Liver (tissue), 9 donors: ENCODE results near the gene MICAL3. TPM values are rescaled to one million over a fixed set of nuclear protein-coding genes. Genes with fewer than 3 reads are reported as not detected.
"Not testable (repeated sequence)": the region's sequence is repeated elsewhere in the genome, so short reads cannot be mapped to it uniquely, and the experiment has no call there.

ENCODE experiments used
- DNase-seq: peaks from one replicate; pipeline ENCODE4 v3.0.0-alpha.2; 2017; ENCODE audit warnings: low spot score
- H3K27ac ChIP-seq, 2 donors: one replicate each; pipeline ENCODE4 v1.7.0; 2013; ENCODE audit warnings: inconsistent platforms in 2 of 2, low read length in 2 of 2, control low read depth in 1 of 2, low read depth in 1 of 2, mild to moderate bottlenecking in 1 of 2
- H3K27me3 ChIP-seq, 4 donors: one replicate each; pipeline versions ENCODE4 v1.6.1 to v1.7.0; 2013; ENCODE audit warnings: low read length in 3 of 4, inconsistent platforms in 1 of 4, mild to moderate bottlenecking in 1 of 4, moderate library complexity in 1 of 4; ENCODE audit not compliant: control insufficient read depth in 4 of 4, insufficient read depth in 4 of 4
- H3K36me3 ChIP-seq, 4 donors: one replicate each; pipeline versions ENCODE4 v1.6.1 to v1.7.0; 2013; ENCODE audit warnings: low read length in 3 of 4, mild to moderate bottlenecking in 3 of 4, low read depth in 1 of 4, moderate library complexity in 1 of 4; ENCODE audit not compliant: control insufficient read depth in 4 of 4, insufficient read depth in 3 of 4
- H3K4me1 ChIP-seq, 4 donors: one replicate each; pipeline versions ENCODE4 v1.6.1 to v1.7.0; 2013; ENCODE audit warnings: low read length in 3 of 4, mild to moderate bottlenecking in 3 of 4, moderate library complexity in 1 of 4; ENCODE audit not compliant: control insufficient read depth in 4 of 4, insufficient read depth in 4 of 4
- H3K4me3 ChIP-seq, 3 donors: one replicate each; pipeline versions ENCODE4 v1.6.1 to v1.7.0; 2013; ENCODE audit warnings: low read length in 3 of 3, control low read depth in 1 of 3, low read depth in 1 of 3, mild to moderate bottlenecking in 1 of 3
- H3K9ac ChIP-seq, 2 donors: one replicate each; pipeline ENCODE4 v1.7.0; 2013; ENCODE audit warnings: low read length in 2 of 2, mild to moderate bottlenecking in 2 of 2, moderate library complexity in 2 of 2, control low read depth in 1 of 2, low read depth in 1 of 2
- H3K9me3 ChIP-seq, 4 donors: one replicate each; pipeline versions ENCODE4 v1.6.1 to v1.7.0; 2013; ENCODE audit warnings: low read length in 3 of 4; ENCODE audit not compliant: control insufficient read depth in 4 of 4
- EGR1 ChIP-seq, 2 donors: IDR thresholded peaks; 2 replicates each; pipeline ENCODE4 v1.6.1; 2016 to 2018; ENCODE audit warnings: antibody characterized with exemption in 2 of 2, low read depth in 2 of 2
- FOXA1 ChIP-seq: IDR thresholded peaks from 2 replicates; pipeline ENCODE4 v1.6.1; 2016; ENCODE audit warnings: antibody characterized with exemption
- FOXA2 ChIP-seq: IDR thresholded peaks from 2 replicates; pipeline ENCODE4 v1.6.1; 2016; ENCODE audit warnings: antibody characterized with exemption
- GABPA ChIP-seq, 2 donors: IDR thresholded peaks in 1 of 2; conservative IDR thresholded peaks in 1 of 2; 2 replicates each; pipeline ENCODE4 v1.6.1; 2016; ENCODE audit warnings: antibody characterized with exemption in 2 of 2, mild to moderate bottlenecking in 1 of 2, moderate library complexity in 1 of 2
- HNF4A ChIP-seq, 2 donors: conservative IDR thresholded peaks; 2 replicates each; pipeline ENCODE4 v1.6.1; 2016; ENCODE audit warnings: antibody characterized with exemption in 2 of 2, mild to moderate bottlenecking in 2 of 2
- HNF4G ChIP-seq: IDR thresholded peaks from 2 replicates; pipeline ENCODE4 v1.6.1; 2016; ENCODE audit warnings: antibody characterized with exemption
- JUND ChIP-seq, 2 donors: IDR thresholded peaks; 2 replicates each; pipeline ENCODE4 v1.6.1; 2016; ENCODE audit warnings: antibody characterized with exemption in 2 of 2
- MAX ChIP-seq: IDR thresholded peaks from 2 replicates; pipeline ENCODE4 v1.6.1; 2016; ENCODE audit warnings: antibody characterized with exemption
- NR2F2 ChIP-seq: IDR thresholded peaks from 2 replicates; pipeline ENCODE4 v1.6.1; 2016; ENCODE audit warnings: antibody characterized with exemption
- RAD21 ChIP-seq, 2 donors: IDR thresholded peaks; 2 replicates each; pipeline ENCODE4 v1.6.1; 2016; ENCODE audit warnings: antibody characterized with exemption in 2 of 2, mild to moderate bottlenecking in 2 of 2
- RXRA ChIP-seq, 2 donors: IDR thresholded peaks; 2 replicates each; pipeline ENCODE4 v1.6.1; 2017 to 2018; ENCODE audit warnings: antibody characterized with exemption in 2 of 2, mild to moderate bottlenecking in 1 of 2
- SP1 ChIP-seq: IDR thresholded peaks from 2 replicates; pipeline ENCODE4 v1.6.1; 2018; ENCODE audit warnings: antibody characterized with exemption, mild to moderate bottlenecking
- TAF1 ChIP-seq: conservative IDR thresholded peaks from 2 replicates; pipeline ENCODE4 v1.6.1; 2016; ENCODE audit warnings: antibody characterized with exemption, mild to moderate bottlenecking
- YY1 ChIP-seq: IDR thresholded peaks from 2 replicates; pipeline ENCODE4 v1.6.1; 2016; ENCODE audit warnings: antibody characterized with exemption, mild to moderate bottlenecking
- ZBTB33 ChIP-seq: IDR thresholded peaks from 2 replicates; pipeline ENCODE4 v1.6.1; 2016; ENCODE audit warnings: antibody characterized with exemption
- WGBS: extraction: QIAGEN DNeasy Blood & Tissue Kit; methylation state at CpG from one replicate; pipeline ENCODE4 v1.1.7; 2013; 5-methylcytosine and 5-hydroxymethylcytosine counted together
- polyA plus RNA-seq, 2 donors: library from polyadenylated mRNA; stranded (reverse) in 1 of 2; unstranded in 1 of 2; fragments of 200-250 nt in 1 of 2; fragments of >200 nt in 1 of 2; fragmentation: Nextera tagmentation in 1 of 2; extraction: Ambion mirVana in 1 of 2; gene quantifications; one replicate each; pipeline versions ENCODE4 v1.2.1 to v1.2.3, GENCODE V29; 2013 to 2015
- total RNA-seq, 2 donors: library from RNA; depleted of rRNA; stranded (reverse); fragments of >200 nt; gene quantifications; one replicate each; pipeline ENCODE4 v1.2.3, GENCODE V29; 2014
- TF ChIP-seq, protein P1 (sequence below): IDR thresholded peaks from 2 replicates; pipeline ENCODE4 v1.6.1; 2016; ENCODE audit warnings: antibody characterized with exemption, mild to moderate bottlenecking
- TF ChIP-seq, protein P2 (sequence below): IDR thresholded peaks from 2 replicates; pipeline ENCODE4 v1.6.1; 2016; ENCODE audit warnings: antibody characterized with exemption
- TF ChIP-seq, protein P3 (sequence below): fragments of 150-350 bp; IDR thresholded peaks from 2 replicates; pipeline ENCODE4 v1.5.1; 2017; ENCODE audit warnings: improper control_type of control experiment, low read depth, low read length; ENCODE audit not compliant: missing input control
- donor health status: healthy.
- donor health status: healthy.
- donor health status: healthy.
- donor health status: healthy.
- donor health status: healthy.

The MICAL3 gene
- total and polyA plus RNA-seq, 4 donors = 6.4 to 38.4 (median 23.4) TPM

DNA sequence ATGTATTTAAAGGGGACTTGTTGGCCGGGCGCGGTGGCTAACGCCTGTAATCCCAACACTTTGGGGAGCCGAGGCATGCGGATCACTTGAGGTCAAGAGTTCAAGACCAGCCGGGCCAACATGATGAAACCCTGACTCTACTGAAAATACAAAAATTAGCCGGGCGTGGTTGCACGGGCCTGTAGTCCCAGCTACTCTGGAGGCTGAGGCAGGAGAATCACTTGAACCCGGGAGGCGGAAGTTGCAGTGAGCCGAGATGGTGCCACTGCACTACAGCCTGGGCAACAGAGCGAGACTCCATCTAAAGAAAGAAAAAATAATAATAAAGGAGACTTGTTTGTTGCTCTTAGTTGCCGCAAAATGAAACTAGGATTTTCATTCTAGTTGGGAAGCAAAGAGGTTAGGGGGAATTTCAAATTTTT lies 22.5 kb downstream of the MICAL3 start:
- DNase-seq, H3K36me3 ChIP-seq, H3K27me3 ChIP-seq, H3K9me3 ChIP-seq: not testable (repeated sequence)
- Histone ChIP-seq H3K9ac (peak overlapping the region in 1 of 2 donors; percentile 78), H3K4me1 (peaks cover 5 to 19% (median 12%) of the 10 kb centered on the region in 4 donors), H3K27ac (peak overlapping the region; percentile 87 to 92), H3K4me3 (peak overlapping the region in 2 of 3 donors; percentile 59 to 71)
- TF ChIP-seq SP1 = peak; percentile 11
- TF ChIP-seq RXRA (IDR thresholded peaks at IDR 0.05) = peak; percentile 1 to 24
- TF ChIP-seq NR2F2 = peak; percentile 37
- peak; percentile 91 for TF ChIP-seq MAX
- WGBS = 41% methylated on average over 15 of the region's 15 CpGs

DNA sequence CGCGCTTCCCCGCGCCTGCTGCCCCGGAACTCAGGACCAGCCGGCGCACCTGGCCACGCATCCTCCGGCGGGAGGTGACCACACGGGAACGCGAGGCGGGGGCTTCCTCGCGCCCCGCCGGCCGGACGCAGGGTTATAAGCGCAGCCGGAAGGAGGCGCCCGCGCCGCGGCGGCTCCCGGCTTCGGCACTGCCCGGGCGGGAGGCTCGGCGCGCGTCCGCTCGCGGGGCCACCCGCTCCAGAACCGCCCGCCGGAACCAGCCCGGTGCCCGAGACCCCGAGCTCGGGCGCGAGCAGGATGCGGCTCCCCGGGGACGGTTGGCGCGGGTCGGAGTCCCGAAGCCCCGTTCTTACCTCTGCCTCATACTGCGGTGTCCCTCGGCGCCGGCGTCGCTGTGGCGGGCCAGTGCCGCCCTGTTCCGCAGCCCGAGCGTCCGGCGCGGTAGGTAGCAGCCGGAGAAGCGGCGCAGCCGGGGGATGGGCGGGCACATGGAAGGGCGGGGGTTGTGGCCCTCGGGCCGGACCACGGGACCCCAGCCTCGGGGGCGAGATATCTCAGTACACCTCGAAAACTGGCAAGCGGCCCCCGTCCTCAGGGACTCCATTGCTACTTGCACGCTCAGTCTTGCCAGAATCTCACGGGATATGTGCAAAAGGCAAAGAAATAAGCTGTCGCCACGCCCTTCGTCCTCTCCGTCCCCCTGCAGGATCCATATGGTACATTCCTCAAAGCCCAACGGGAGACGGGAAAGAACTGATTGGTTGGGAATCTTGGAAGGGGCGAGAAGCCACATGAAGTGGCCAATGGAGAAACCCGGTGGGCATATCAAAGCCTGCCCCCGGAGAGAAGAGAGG lies 23.1 kb downstream of the MICAL3 start:
- Histone ChIP-seq H3K9ac (peak overlapping the region; percentile 78 to 86), H3K27me3 (no peaks in the 10 kb centered on the region), H3K27ac (peak overlapping the region; percentile 87 to 92), H3K9me3 (no peaks in the 10 kb centered on the region), H3K36me3 (no peaks in the 10 kb centered on the region), H3K4me3 (peak overlapping the region; percentile 59 to 93 (median 71)), H3K4me1 (peaks cover 5 to 19% (median 12%) of the 10 kb centered on the region in 4 donors)
- peak; percentile 93 for DNase-seq
- peak in 1 of 2 donors; percentile 9 for TF ChIP-seq HNF4A (conservative IDR thresholded peaks at IDR 0.05)
- no peak for TF ChIP-seq ZBTB33
- TF ChIP-seq YY1 = peak; percentile 66
- TF ChIP-seq, protein P1, sequence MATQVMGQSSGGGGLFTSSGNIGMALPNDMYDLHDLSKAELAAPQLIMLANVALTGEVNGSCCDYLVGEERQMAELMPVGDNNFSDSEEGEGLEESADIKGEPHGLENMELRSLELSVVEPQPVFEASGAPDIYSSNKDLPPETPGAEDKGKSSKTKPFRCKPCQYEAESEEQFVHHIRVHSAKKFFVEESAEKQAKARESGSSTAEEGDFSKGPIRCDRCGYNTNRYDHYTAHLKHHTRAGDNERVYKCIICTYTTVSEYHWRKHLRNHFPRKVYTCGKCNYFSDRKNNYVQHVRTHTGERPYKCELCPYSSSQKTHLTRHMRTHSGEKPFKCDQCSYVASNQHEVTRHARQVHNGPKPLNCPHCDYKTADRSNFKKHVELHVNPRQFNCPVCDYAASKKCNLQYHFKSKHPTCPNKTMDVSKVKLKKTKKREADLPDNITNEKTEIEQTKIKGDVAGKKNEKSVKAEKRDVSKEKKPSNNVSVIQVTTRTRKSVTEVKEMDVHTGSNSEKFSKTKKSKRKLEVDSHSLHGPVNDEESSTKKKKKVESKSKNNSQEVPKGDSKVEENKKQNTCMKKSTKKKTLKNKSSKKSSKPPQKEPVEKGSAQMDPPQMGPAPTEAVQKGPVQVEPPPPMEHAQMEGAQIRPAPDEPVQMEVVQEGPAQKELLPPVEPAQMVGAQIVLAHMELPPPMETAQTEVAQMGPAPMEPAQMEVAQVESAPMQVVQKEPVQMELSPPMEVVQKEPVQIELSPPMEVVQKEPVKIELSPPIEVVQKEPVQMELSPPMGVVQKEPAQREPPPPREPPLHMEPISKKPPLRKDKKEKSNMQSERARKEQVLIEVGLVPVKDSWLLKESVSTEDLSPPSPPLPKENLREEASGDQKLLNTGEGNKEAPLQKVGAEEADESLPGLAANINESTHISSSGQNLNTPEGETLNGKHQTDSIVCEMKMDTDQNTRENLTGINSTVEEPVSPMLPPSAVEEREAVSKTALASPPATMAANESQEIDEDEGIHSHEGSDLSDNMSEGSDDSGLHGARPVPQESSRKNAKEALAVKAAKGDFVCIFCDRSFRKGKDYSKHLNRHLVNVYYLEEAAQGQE = peak; percentile 61
- no peak for TF ChIP-seq JUND (IDR thresholded peaks at IDR 0.05)
- TF ChIP-seq, protein P2, sequence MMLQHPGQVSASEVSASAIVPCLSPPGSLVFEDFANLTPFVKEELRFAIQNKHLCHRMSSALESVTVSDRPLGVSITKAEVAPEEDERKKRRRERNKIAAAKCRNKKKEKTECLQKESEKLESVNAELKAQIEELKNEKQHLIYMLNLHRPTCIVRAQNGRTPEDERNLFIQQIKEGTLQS = no peak
- TF ChIP-seq HNF4G = no peak
- no peak for TF ChIP-seq GABPA (IDR thresholded peaks at IDR 0.05 in 1 of 2, conservative IDR thresholded peaks at IDR 0.05 in 1 of 2)
- no peak for TF ChIP-seq TAF1
- no peak for TF ChIP-seq FOXA2
- peak in 1 of 2 donors; percentile 50 for TF ChIP-seq RAD21 (IDR thresholded peaks at IDR 0.05)
- TF ChIP-seq, protein P3, sequence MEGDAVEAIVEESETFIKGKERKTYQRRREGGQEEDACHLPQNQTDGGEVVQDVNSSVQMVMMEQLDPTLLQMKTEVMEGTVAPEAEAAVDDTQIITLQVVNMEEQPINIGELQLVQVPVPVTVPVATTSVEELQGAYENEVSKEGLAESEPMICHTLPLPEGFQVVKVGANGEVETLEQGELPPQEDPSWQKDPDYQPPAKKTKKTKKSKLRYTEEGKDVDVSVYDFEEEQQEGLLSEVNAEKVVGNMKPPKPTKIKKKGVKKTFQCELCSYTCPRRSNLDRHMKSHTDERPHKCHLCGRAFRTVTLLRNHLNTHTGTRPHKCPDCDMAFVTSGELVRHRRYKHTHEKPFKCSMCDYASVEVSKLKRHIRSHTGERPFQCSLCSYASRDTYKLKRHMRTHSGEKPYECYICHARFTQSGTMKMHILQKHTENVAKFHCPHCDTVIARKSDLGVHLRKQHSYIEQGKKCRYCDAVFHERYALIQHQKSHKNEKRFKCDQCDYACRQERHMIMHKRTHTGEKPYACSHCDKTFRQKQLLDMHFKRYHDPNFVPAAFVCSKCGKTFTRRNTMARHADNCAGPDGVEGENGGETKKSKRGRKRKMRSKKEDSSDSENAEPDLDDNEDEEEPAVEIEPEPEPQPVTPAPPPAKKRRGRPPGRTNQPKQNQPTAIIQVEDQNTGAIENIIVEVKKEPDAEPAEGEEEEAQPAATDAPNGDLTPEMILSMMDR = peak; percentile 33
- peak; percentile 97 for TF ChIP-seq MAX
- TF ChIP-seq NR2F2 = peak; percentile 55
- TF ChIP-seq FOXA1 = no peak
- TF ChIP-seq RXRA (IDR thresholded peaks at IDR 0.05) = peak; percentile 13 to 32
- TF ChIP-seq SP1 = peak; percentile 89
- peak; percentile 51 to 56 for TF ChIP-seq EGR1 (IDR thresholded peaks at IDR 0.05; ENCODE audit: low read depth in 2 of 2)
- WGBS = under 1% methylated on average over 96 of the region's 96 CpGs
